Stimulated activated naive CD8-positive, alpha-beta T cell treated with anti-CD3 and anti-CD28 coated beads, Interleukin-15, Interleukin-2, amounts not matched to agents 100 ng/mL and 50 ng/mL, for 24 hours (primary cell): ENCODE data around the gene PARD6G.
"Not testable (repeated sequence)": the region's sequence is repeated elsewhere in the genome, so short reads cannot be mapped to it uniquely, and the experiment has no call there.

Experiments
- H3K27ac Mint-ChIP-seq: one replicate; pipeline ENCODE4 v1.8.0; 2021; ENCODE audit warnings: mild to moderate bottlenecking, mixed read lengths
- H3K27me3 Mint-ChIP-seq: one replicate; pipeline ENCODE4 v1.8.0; 2021; ENCODE audit warnings: mixed read lengths
- H3K36me3 Mint-ChIP-seq: one replicate; pipeline ENCODE4 v1.8.0; 2021; ENCODE audit warnings: low read depth, mixed read lengths
- H3K4me1 Mint-ChIP-seq: one replicate; pipeline ENCODE4 v1.8.0; 2021; ENCODE audit warnings: low read depth, mixed read lengths
- H3K4me3 Mint-ChIP-seq: one replicate; pipeline ENCODE4 v1.8.0; 2021; ENCODE audit warnings: mild to moderate bottlenecking, mixed read lengths
- H3K9me3 Mint-ChIP-seq: one replicate; pipeline ENCODE4 v1.8.0; 2021; ENCODE audit warnings: mixed read lengths

Gene PARD6G

GRCh38 chr18:80247393-80247841 lies at the start of gene PARD6G:
Gene PARD6G (minus strand): TSS chr18:80247514. CDS start chr18:80247348, 166 bp downstream.
- no peaks in the 10 kb centered on the region for H3K4me1 Mint-ChIP-seq
- no peak within 1 kb of the TSS for H3K27ac Mint-ChIP-seq
- peak within 1 kb of the TSS; percentile 57 for H3K4me3 Mint-ChIP-seq

GRCh38 chr18:80262241-80263033 lies 15.1 kb upstream of the PARD6G start:
- H3K9me3 Mint-ChIP-seq: not testable (repeated sequence)

More at GRCh38 chr18:80247393-80247841, at the start of gene PARD6G:
- H3K9me3 Mint-ChIP-seq: no peaks in the 10 kb centered on the region
- H3K27me3 Mint-ChIP-seq: peaks cover 55% of the 10 kb centered on the region
- no peaks in the 10 kb centered on the region for H3K36me3 Mint-ChIP-seq

GRCh38 chr18:80259610-80260009 lies 12.3 kb upstream of the PARD6G start:
- Mint-ChIP-seq H3K9me3 (no peaks in the 10 kb centered on the region), H3K4me3 (no peak overlapping the region), H3K4me1 (no peaks in the 10 kb centered on the region), H3K27me3 (peaks cover 3% of the 10 kb centered on the region), H3K27ac (no peak overlapping the region), H3K36me3 (no peaks in the 10 kb centered on the region)

More at GRCh38 chr18:80262241-80263033, 15.1 kb upstream of the PARD6G start:
- not testable (repeated sequence) for H3K36me3 Mint-ChIP-seq, H3K27me3 Mint-ChIP-seq, H3K4me1 Mint-ChIP-seq, H3K27ac Mint-ChIP-seq, H3K4me3 Mint-ChIP-seq

GRCh38 chr18:80258640-80259039 lies 11.3 kb upstream of the PARD6G start:
- peaks cover 3% of the 10 kb centered on the region for H3K27me3 Mint-ChIP-seq
- no peaks in the 10 kb centered on the region for H3K36me3 Mint-ChIP-seq
- H3K9me3 Mint-ChIP-seq: no peaks in the 10 kb centered on the region
- H3K27ac Mint-ChIP-seq: no peak overlapping the region
- H3K4me3 Mint-ChIP-seq: no peak overlapping the region
- H3K4me1 Mint-ChIP-seq: no peaks in the 10 kb centered on the region

GRCh38 chr18:80257579-80258543 lies 10.5 kb upstream of the PARD6G start:
- H3K27me3 Mint-ChIP-seq, H3K27ac Mint-ChIP-seq, H3K9me3 Mint-ChIP-seq, H3K4me1 Mint-ChIP-seq, H3K36me3 Mint-ChIP-seq, H3K4me3 Mint-ChIP-seq: not testable (repeated sequence)

- H3K9me3 Mint-ChIP-seq: no peaks in the 10 kb centered on the region
- no peak overlapping the region for H3K27ac Mint-ChIP-seq
- peaks cover 9% of the 10 kb centered on the region for H3K27me3 Mint-ChIP-seq
- no peaks in the 10 kb centered on the region for H3K4me1 Mint-ChIP-seq
- no peak overlapping the region for H3K4me3 Mint-ChIP-seq
- no peaks in the 10 kb centered on the region for H3K36me3 Mint-ChIP-seq
Measured at GRCh38 chr18:80254971-80255500, 7.7 kb upstream of the PARD6G start.

GRCh38 chr18:80253871-80254492 lies 6.7 kb upstream of the PARD6G start:
- no peak overlapping the region for H3K27ac Mint-ChIP-seq
- H3K27me3 Mint-ChIP-seq: peaks cover 15% of the 10 kb centered on the region
- no peaks in the 10 kb centered on the region for H3K4me1 Mint-ChIP-seq
- H3K4me3 Mint-ChIP-seq: no peak overlapping the region
- no peaks in the 10 kb centered on the region for H3K36me3 Mint-ChIP-seq
- H3K9me3 Mint-ChIP-seq: no peaks in the 10 kb centered on the region

- Mint-ChIP-seq H3K4me3 (no peak overlapping the region), H3K27ac (no peak overlapping the region), H3K36me3 (no peaks in the 10 kb centered on the region), H3K4me1 (no peaks in the 10 kb centered on the region), H3K27me3 (peaks cover 23% of the 10 kb centered on the region), H3K9me3 (no peaks in the 10 kb centered on the region)
Measured at GRCh38 chr18:80253236-80253635, 5.9 kb upstream of the PARD6G start.

- H3K27ac Mint-ChIP-seq: no peak overlapping the region
- H3K27me3 Mint-ChIP-seq: peaks cover 24% of the 10 kb centered on the region
- no peaks in the 10 kb centered on the region for H3K4me1 Mint-ChIP-seq
Measured at GRCh38 chr18:80252136-80252535, 4.8 kb upstream of the PARD6G start.

GRCh38 chr18:80251700-80252099 lies 4.4 kb upstream of the PARD6G start:
- Mint-ChIP-seq H3K36me3 (no peaks in the 10 kb centered on the region), H3K27ac (no peak overlapping the region), H3K27me3 (peaks cover 24% of the 10 kb centered on the region), H3K4me1 (no peaks in the 10 kb centered on the region), H3K9me3 (no peaks in the 10 kb centered on the region), H3K4me3 (no peak overlapping the region)

More at GRCh38 chr18:80252136-80252535, 4.8 kb upstream of the PARD6G start:
- H3K36me3 Mint-ChIP-seq: no peaks in the 10 kb centered on the region
- no peaks in the 10 kb centered on the region for H3K9me3 Mint-ChIP-seq
- H3K4me3 Mint-ChIP-seq: no peak overlapping the region

GRCh38 chr18:80250740-80251364 lies 3.5 kb upstream of the PARD6G start:
- Mint-ChIP-seq H3K36me3 (no peaks in the 10 kb centered on the region), H3K4me3 (no peak overlapping the region), H3K27ac (no peak overlapping the region), H3K4me1 (no peaks in the 10 kb centered on the region), H3K27me3 (peaks cover 28% of the 10 kb centered on the region), H3K9me3 (no peaks in the 10 kb centered on the region)

GRCh38 chr18:80249217-80250093 lies 2.1 kb upstream of the PARD6G start:
- H3K9me3 Mint-ChIP-seq: no peaks in the 10 kb centered on the region
- H3K36me3 Mint-ChIP-seq: no peaks in the 10 kb centered on the region
- peaks cover 39% of the 10 kb centered on the region for H3K27me3 Mint-ChIP-seq
- no peaks in the 10 kb centered on the region for H3K4me1 Mint-ChIP-seq
- H3K4me3 Mint-ChIP-seq: no peak overlapping the region
- no peak overlapping the region for H3K27ac Mint-ChIP-seq
